HG02678 (cell line): ENCODE data around the gene ZNF519.
"Not testable (repeated sequence)": the region's sequence is repeated elsewhere in the genome, so short reads cannot be mapped to it uniquely, and the experiment has no call there.

Experiments
- ATAC-seq: cut with Tn5 transposase; IDR thresholded peaks from one replicate; pipeline ENCODE4 v1.9.1; 2021; ENCODE audit warnings: mild to moderate bottlenecking, moderate library complexity; ENCODE audit not compliant: unreplicated experiment

ZNF519 gene

DNA sequence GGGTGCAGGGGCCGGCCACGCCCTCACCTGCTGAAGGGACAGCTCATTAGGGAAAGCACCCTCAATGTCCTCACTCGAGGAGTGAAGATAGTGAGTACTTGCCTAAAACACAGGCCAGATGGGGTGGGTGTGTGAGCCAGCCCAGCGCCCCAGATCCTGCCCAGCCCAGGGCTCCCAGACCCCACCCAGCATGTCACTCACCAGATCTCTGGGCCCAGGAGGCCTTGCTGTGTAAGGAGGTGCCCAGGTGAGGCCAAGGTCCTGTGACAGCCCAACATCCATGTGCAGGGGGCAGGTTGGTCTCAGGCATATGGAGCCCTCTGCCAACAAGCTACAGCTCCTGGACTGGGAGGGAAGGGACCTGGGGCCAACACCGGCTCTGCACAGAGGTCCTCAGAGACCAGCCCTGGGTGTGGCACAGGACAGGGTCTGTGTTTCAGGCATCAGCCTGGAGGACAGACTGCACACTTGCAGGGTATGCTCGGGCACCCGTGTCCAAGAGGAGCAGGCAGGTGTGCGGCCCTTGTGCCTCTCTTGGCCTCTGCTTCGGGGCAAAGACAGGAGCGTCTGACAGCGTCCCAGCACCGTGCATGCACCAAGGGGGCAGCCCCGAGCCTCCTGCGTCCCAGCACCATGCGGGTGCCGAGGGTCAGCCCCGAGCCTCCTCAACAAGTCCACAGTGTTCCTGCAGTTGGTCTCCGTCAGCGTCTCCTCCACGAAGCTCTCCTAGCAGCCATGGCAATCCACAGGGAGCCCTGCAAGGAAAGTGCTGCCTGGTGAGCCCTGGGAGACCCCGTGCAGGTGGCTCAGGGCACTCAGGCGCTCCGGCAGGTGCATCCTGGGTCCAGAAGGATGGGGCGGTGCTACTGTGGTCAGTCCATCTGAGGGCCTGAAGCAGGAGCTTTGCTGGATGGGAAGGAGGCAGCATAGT lies 16.0 kb upstream of the ZNF519 start:
- ATAC-seq, result not testable (repeated sequence)

- not testable (repeated sequence) for ATAC-seq
Observed at GRCh38 chr18:14146771-14147170, 14.5 kb upstream of the ZNF519 start.

DNA sequence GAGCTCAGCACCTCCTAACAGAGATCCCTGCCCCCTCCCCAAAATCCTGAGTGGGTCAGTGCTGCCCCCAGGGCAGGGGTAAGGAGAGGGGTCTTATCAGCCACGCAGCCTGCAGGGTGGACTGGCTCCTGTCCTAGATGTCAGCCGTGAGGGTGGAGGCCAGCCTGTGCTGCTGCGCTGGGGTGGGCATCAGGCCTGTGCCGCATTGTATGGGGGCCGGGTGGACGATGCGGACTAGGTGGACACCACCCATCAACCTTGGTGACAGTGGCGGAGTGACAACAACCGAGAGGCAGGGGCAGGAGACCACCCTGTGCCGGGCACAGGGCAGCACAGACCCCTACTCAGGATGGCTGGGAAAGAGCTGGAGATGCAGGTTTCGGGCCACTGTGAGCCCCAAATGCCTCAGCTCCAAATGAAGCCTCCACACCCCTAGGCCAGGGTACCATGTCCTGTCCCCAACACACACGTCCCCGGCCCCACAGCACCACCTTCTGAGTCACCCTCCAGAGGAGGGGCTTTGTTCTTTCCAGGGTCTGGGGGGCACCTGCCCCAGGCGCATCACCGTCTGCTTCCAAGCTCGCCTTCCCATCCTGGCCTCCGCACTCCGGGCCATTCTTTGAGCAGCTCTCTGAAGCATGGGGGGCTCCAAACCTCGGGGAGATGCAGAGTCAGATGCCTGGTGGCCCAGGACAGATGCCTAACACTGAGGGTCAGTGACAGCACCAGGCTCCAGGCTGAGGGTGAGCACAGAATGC lies 13.5 kb upstream of the ZNF519 start:
- ATAC-seq, result not testable (repeated sequence)

- ATAC-seq, result not testable (repeated sequence)
Observed at GRCh38 chr18:14145021-14145420, 12.8 kb upstream of the ZNF519 start.

DNA sequence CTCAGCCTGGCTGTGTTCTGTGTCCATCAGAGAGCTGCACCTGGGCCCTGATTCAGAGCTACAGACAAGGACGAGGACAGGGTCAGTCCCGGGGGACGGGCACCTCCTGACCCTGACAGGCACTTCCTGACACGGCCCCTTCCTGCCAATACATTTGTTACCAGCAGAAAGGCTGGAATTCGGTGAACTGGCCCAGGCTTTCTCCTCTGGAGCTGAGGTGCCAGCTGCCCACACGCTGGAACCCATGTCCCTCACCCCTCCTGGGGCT lies 12.3 kb upstream of the ZNF519 start:
- ATAC-seq, result no peak

GRCh38 chr18:14143871-14144627 lies 11.8 kb upstream of the ZNF519 start:
- ATAC-seq, result not testable (repeated sequence)

- ATAC-seq, result not testable (repeated sequence)
Observed at GRCh38 chr18:14143396-14143795, 11.2 kb upstream of the ZNF519 start.

GRCh38 chr18:14142177-14142576 lies 9.9 kb upstream of the ZNF519 start:
- ATAC-seq, result not testable (repeated sequence)

- not testable (repeated sequence) for ATAC-seq
Observed at GRCh38 chr18:14139583-14139982, 7.3 kb upstream of the ZNF519 start.

DNA sequence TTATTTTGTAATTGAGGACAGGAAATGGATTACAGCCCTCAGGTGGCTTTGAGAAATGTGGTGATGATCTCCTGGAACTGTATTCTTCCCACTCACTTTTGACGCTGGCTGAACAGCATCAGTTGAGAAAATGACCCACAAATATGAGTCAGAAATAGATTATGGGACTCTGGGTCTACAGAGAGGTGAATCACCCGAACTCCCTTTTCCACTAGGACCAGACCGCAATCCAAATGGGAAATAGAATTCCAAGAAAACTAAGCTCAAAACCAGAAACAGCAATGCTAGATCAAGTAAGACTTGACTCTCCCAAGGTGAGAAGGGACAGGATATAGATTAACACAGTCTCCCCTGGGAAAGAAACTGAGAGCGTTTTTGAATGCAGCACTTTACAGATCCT lies 5.7 kb upstream of the ZNF519 start:
- not testable (repeated sequence) for ATAC-seq

GRCh38 chr18:14131696-14132270 lies 452 bp downstream of the ZNF519 start:
- ATAC-seq, result peak; percentile 13

DNA sequence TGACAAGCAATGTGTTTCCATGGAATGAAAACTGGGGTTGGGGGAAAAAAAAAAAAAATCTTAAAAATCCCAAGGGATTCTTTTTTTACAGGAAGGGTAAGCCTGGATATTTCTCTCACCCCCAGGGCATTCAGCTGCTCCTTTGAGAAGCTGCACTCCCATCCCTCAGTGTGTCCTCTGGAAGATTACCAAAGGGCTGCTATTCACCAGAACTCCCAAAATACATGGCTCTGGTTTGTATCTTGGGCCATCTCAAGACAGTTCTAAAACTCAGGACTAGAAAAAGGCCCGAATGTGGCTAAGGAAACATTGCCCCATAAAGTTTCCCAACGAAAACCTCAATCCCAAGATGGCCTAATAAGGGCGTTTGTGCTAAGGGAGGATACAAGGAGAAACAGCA lies 1.4 kb downstream of the ZNF519 start:
- ATAC-seq, result not testable (repeated sequence)

- ATAC-seq, result no peak
Observed at GRCh38 chr18:14124689-14125088, 7.5 kb downstream of the ZNF519 start.

DNA sequence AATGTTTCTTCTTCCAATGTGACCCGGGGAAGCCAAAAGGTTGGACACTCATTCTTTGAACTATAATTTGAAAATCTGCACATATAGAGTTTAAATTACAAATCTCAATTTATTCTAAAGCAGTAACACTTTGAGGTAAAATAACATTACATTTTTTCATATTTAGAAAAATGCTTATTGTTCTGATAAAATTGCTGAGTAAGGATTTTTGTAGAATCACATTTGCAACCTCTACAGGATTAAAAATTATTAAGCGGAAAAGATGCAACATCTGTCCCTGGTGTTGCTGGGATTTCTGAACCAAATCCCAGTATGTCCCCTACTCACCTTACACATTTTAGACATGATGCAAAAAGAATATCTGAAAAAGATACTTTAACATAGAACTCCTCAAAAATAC lies 10.1 kb downstream of the ZNF519 start:
- no peak for ATAC-seq

- no peak for ATAC-seq
Observed at GRCh38 chr18:14120926-14121325, 11.3 kb downstream of the ZNF519 start.

- no peak for ATAC-seq
Observed at GRCh38 chr18:14117606-14118005, 14.6 kb downstream of the ZNF519 start.

GRCh38 chr18:14106906-14107305 lies 25.3 kb downstream of the ZNF519 start:
- ATAC-seq, result no peak

- no peak for ATAC-seq
Observed at GRCh38 chr18:14104906-14105748, 27.1 kb downstream of the ZNF519 start.

DNA sequence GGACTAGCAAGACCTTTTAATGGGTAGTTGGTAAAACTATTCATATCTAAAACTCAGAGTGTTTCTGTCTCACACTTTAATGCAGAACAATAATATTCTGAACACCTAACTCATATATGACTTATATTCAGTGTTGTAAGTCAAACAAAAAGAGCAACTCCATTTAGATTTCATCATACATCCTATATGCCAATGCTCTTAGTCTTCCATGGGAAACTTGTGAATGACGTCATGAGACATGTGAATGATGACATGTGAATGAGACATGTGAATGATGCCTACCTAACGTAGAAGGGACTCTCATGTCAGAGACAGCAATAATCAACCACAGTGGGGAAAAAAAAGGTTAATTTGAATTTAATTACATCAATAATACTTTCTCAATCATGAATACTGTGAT lies 28.0 kb downstream of the ZNF519 start:
- ATAC-seq, result no peak
